ENCODE results near the gene ZNF536. TPM values are rescaled to one million over a fixed set of nuclear protein-coding genes. Genes with fewer than 3 reads are reported as not detected.

The ZNF536 gene
- total and polyA plus RNA-seq, 2 of the 13 experiments (the other 11 are each of a cell fraction or from before 2014, with no cell fraction given) = not detected

- no TSS peak for BruUV-seq (replicated peaks)
- WGBS (ENCODE audit: low lambda C conversion rate) = 0% methylated on average over 3 of the region's 4 CpGs
- no peaks in the 10 kb centered on the region for H3K36me3 ChIP-seq (replicated peaks in 1 of 2; ENCODE audit: control insufficient read depth in 1 of 2, insufficient read depth in 2 of 2, low read length in 2 of 2)
- no peak for DNase-seq (ENCODE audit: low spot score)
- H3K4me1 ChIP-seq (ENCODE audit: insufficient read depth, low read length) = no peaks in the 10 kb centered on the region
- POLR2A ChIA-PET = no interaction called here
- no peak for ATAC-seq
- H3K79me2 ChIP-seq (ENCODE audit: insufficient read depth, low read length) = no peaks in the 10 kb centered on the region
- CTCF ChIA-PET (ENCODE audit: low intra/inter-chr PET ratio, low total read pairs) = no interaction called here
- no peak overlapping the region for H2AFZ ChIP-seq (ENCODE audit: low read length)
- no peak overlapping the region for H3K4me2 ChIP-seq (ENCODE audit: low read depth, low read length)
- no peak overlapping the region for H3K4me3 ChIP-seq (replicated peaks in 1 of 3; ENCODE audit: insufficient read depth in 1 of 3, low read depth in 2 of 3, low read length in 3 of 3)
- H3K27me3 ChIP-seq (ENCODE audit: control insufficient read depth in 1 of 2, insufficient read depth in 2 of 2, low read length in 2 of 2) = peaks cover 0 to 6% of the 10 kb centered on the region in 2 experiments; a peak in 2 of 5 replicates
- H3K27ac ChIP-seq (ENCODE audit: extremely low read length, insufficient read depth, low read length) = no peak overlapping the region
- H4K20me1 ChIP-seq (ENCODE audit: insufficient read depth, low read length) = no peaks in the 10 kb centered on the region
- H3K9ac ChIP-seq (ENCODE audit: insufficient read depth, low read depth, low read length) = no peak overlapping the region
- intact Hi-C loops (cut with micrococcal nuclease; ENCODE audit: unreplicated experiment) = no loop called here
- FAIRE-seq = no peak
- H3K9me3 ChIP-seq (ENCODE audit: low read length) = no peaks in the 10 kb centered on the region
- in situ Hi-C loops (cut with HindIII; ENCODE audit: extremely low pct_ligation_motif_present, low pct_unique_long_range_greater_than_20kb) = no loop called here
- no peak for TF ChIP-seq ELF1 (CRISPR knock-in tag; IDR thresholded peaks at IDR 0.05)
- no peak for TF ChIP-seq YEATS2 (CRISPR knock-in tag; IDR thresholded peaks at IDR 0.05; ENCODE audit: borderline replicate concordance)
- no peak for TF ChIP-seq PRDM4 (CRISPR knock-in tag; IDR thresholded peaks at IDR 0.05; ENCODE audit: borderline replicate concordance)
- TF ChIP-seq SNAI1 (CRISPR knock-in tag; IDR thresholded peaks at IDR 0.05; ENCODE audit: borderline replicate concordance) = no peak
- TF ChIP-seq STAG1 (CRISPR knock-in tag; IDR thresholded peaks at IDR 0.05) = no peak
- TF ChIP-seq AFF4 (CRISPR knock-in tag; IDR thresholded peaks at IDR 0.05) = no peak
- no peak for TF ChIP-seq ZBTB4 (CRISPR knock-in tag; IDR thresholded peaks at IDR 0.05; ENCODE audit: borderline replicate concordance)
- TF ChIP-seq MTA1 (CRISPR knock-in tag; IDR thresholded peaks at IDR 0.05; ENCODE audit: borderline replicate concordance) = no peak
- TF ChIP-seq ZFYVE20 (CRISPR knock-in tag; IDR thresholded peaks at IDR 0.05; ENCODE audit: borderline replicate concordance, low read depth) = no peak
- no peak for TF ChIP-seq ZFAT (CRISPR knock-in tag; conservative IDR thresholded peaks at IDR 0.05)
- no peak for TF ChIP-seq ZNF749 (CRISPR knock-in tag; IDR thresholded peaks at IDR 0.05; ENCODE audit: borderline replicate concordance)
- no peak for TF ChIP-seq ZNF207 (IDR thresholded peaks at IDR 0.05; ENCODE audit: borderline replicate concordance)
- TF ChIP-seq AGO1 (IDR thresholded peaks at IDR 0.05; ENCODE audit: low read depth, low read length, poor library complexity, severe bottlenecking) = no peak
- no peak for TF ChIP-seq EZH2 (conservative IDR thresholded peaks at IDR 0.05; ENCODE audit: low read depth, low read length)
- TF ChIP-seq FOSL1 (CRISPR knock-in tag; IDR thresholded peaks at IDR 0.05; ENCODE audit: borderline replicate concordance) = no peak
- no peak for TF ChIP-seq HOXA5 (CRISPR knock-in tag; IDR thresholded peaks at IDR 0.05)
Observed at GRCh38 chr19:30539315-30539714, 167.1 kb downstream of the ZNF536 start.
